ENCODE results near the gene CELF2. TPM values are rescaled to one million over a fixed set of nuclear protein-coding genes. Genes with fewer than 3 reads are reported as not detected.

The CELF2 gene
- total RNA-seq, 1 donor from 2014 or later, result 54.3 TPM

- TF ChIP-seq POLR2A (IDR thresholded peaks at IDR 0.05) (no peak), POLR2AphosphoS5 (IDR thresholded peaks at IDR 0.05; ENCODE audit: insufficient read depth in 1 of 2, low read depth in 1 of 2) (no peak), CTCF (IDR thresholded peaks at IDR 0.05) (no peak)
- Histone ChIP-seq H3K4me1 (no peaks in the 10 kb centered on the region), H3K27me3 (no peaks in the 10 kb centered on the region), H3K9me3 (no peaks in the 10 kb centered on the region), H3K36me3 (no peaks in the 10 kb centered on the region), H3K27ac (no peak overlapping the region), H3K4me3 (no peak overlapping the region)
- DNase-seq (ENCODE audit: extremely low spot score in 2 of 2), result no peak
- intact Hi-C loops (cut with DNase I), result no loop called here
These were observed 48.8 kb downstream of the CELF2 start for GRCh38 chr10:11066520-11066919.

GRCh38 chr10:11068861-11069633 is 51.4 kb downstream of the CELF2 start:
- Histone ChIP-seq H3K4me1 (no peaks in the 10 kb centered on the region), H3K27ac (no peak overlapping the region)
- intact Hi-C loops (cut with DNase I), result no loop called here

GRCh38 chr10:11073410-11073809 is 55.7 kb downstream of the CELF2 start:
- no peak overlapping the region for H3K4me3 ChIP-seq
- no peak for DNase-seq (ENCODE audit: extremely low spot score in 2 of 2)
- TF ChIP-seq POLR2AphosphoS5 (IDR thresholded peaks at IDR 0.05; ENCODE audit: insufficient read depth in 1 of 2, low read depth in 1 of 2) (no peak), CTCF (IDR thresholded peaks at IDR 0.05) (no peak), POLR2A (IDR thresholded peaks at IDR 0.05) (no peak)
- intact Hi-C loops (cut with DNase I), result no loop called here
- H3K36me3 ChIP-seq, result no peaks in the 10 kb centered on the region
- H3K4me1 ChIP-seq, result no peaks in the 10 kb centered on the region
- no peaks in the 10 kb centered on the region for H3K27me3 ChIP-seq
- H3K27ac ChIP-seq, result no peak overlapping the region
- no peaks in the 10 kb centered on the region for H3K9me3 ChIP-seq

More at GRCh38 chr10:11068861-11069633, 51.4 kb downstream of the CELF2 start:
- no peaks in the 10 kb centered on the region for H3K36me3 ChIP-seq
- H3K9me3 ChIP-seq, result no peaks in the 10 kb centered on the region
- no peaks in the 10 kb centered on the region for H3K27me3 ChIP-seq
- no peak for TF ChIP-seq POLR2AphosphoS5 (IDR thresholded peaks at IDR 0.05; ENCODE audit: insufficient read depth in 1 of 2, low read depth in 1 of 2)
- no peak for TF ChIP-seq CTCF (IDR thresholded peaks at IDR 0.05)
- TF ChIP-seq POLR2A (IDR thresholded peaks at IDR 0.05), result no peak
- DNase-seq (ENCODE audit: extremely low spot score in 2 of 2), result no peak
- no peak overlapping the region for H3K4me3 ChIP-seq

GRCh38 chr10:11074536-11075267 is 57.0 kb downstream of the CELF2 start:
- no peak for TF ChIP-seq CTCF (IDR thresholded peaks at IDR 0.05)
- no peak for TF ChIP-seq POLR2AphosphoS5 (IDR thresholded peaks at IDR 0.05; ENCODE audit: insufficient read depth in 1 of 2, low read depth in 1 of 2)
- TF ChIP-seq POLR2A (IDR thresholded peaks at IDR 0.05), result no peak
- DNase-seq (ENCODE audit: extremely low spot score in 2 of 2), result no peak
- Histone ChIP-seq H3K4me1 (no peaks in the 10 kb centered on the region), H3K36me3 (no peaks in the 10 kb centered on the region), H3K27ac (no peak overlapping the region), H3K9me3 (no peaks in the 10 kb centered on the region), H3K4me3 (no peak overlapping the region), H3K27me3 (no peaks in the 10 kb centered on the region)
- intact Hi-C loops (cut with DNase I), result no loop called here

GRCh38 chr10:11076221-11076620 is 58.5 kb downstream of the CELF2 start:
- Histone ChIP-seq H3K4me3 (no peak overlapping the region), H3K4me1 (no peaks in the 10 kb centered on the region), H3K27me3 (no peaks in the 10 kb centered on the region), H3K9me3 (no peaks in the 10 kb centered on the region), H3K36me3 (no peaks in the 10 kb centered on the region), H3K27ac (no peak overlapping the region)
- intact Hi-C loops (cut with DNase I), result no loop called here
- no peak for DNase-seq (ENCODE audit: extremely low spot score in 2 of 2)
- TF ChIP-seq POLR2AphosphoS5 (IDR thresholded peaks at IDR 0.05; ENCODE audit: insufficient read depth in 1 of 2, low read depth in 1 of 2) (no peak), CTCF (IDR thresholded peaks at IDR 0.05) (no peak)

Measured in vagina (tissue), 2 donors.